GM18909 (cell line): ENCODE results near the gene B3GALT6.
"Not testable (repeated sequence)": the region's sequence is repeated elsewhere in the genome, so short reads cannot be mapped to it uniquely, and the experiment has no call there.

Experiments used
- ATAC-seq: cut with Tn5 transposase; IDR thresholded peaks from one replicate; pipeline ENCODE4 v1.9.1; 2021; ENCODE audit warnings: mild to moderate bottlenecking; ENCODE audit not compliant: unreplicated experiment, poor library complexity

The B3GALT6 gene

GRCh38 chr1:1242461-1243265 lies 10.6 kb downstream of the B3GALT6 start:
- ATAC-seq = no peak

- no peak for ATAC-seq
Measured at GRCh38 chr1:1243266-1243660, 11.2 kb downstream of the B3GALT6 start.

- no peak for ATAC-seq
Measured at GRCh38 chr1:1243807-1244191, 11.8 kb downstream of the B3GALT6 start.

- ATAC-seq = no peak
Measured at GRCh38 chr1:1244192-1244811, 12.3 kb downstream of the B3GALT6 start.

GRCh38 chr1:1245178-1245816 lies 13.3 kb downstream of the B3GALT6 start:
- no peak for ATAC-seq

GRCh38 chr1:1245817-1246576 lies 14.0 kb downstream of the B3GALT6 start:
- no peak for ATAC-seq

- ATAC-seq = no peak
Measured at GRCh38 chr1:1246577-1247340, 14.7 kb downstream of the B3GALT6 start, which contains the start of gene C1QTNF12. C1QTNF12 (minus strand) TSS chr1:1246722; CDS start chr1:1246690, 32 bp downstream.

GRCh38 chr1:1247341-1247913 lies 15.4 kb downstream of the B3GALT6 start:
- no peak for ATAC-seq

GRCh38 chr1:1248009-1248913 lies 16.2 kb downstream of the B3GALT6 start:
- not testable (repeated sequence) for ATAC-seq

GRCh38 chr1:1250786-1251284 lies 18.8 kb downstream of the B3GALT6 start:
- ATAC-seq = no peak

GRCh38 chr1:1253314-1253713 lies 21.3 kb downstream of the B3GALT6 start:
- ATAC-seq = no peak

- ATAC-seq = no peak
Measured at GRCh38 chr1:1253972-1254666, 22.1 kb downstream of the B3GALT6 start.

- ATAC-seq = no peak
Measured at GRCh38 chr1:1254667-1254998, 22.6 kb downstream of the B3GALT6 start.

- ATAC-seq = no peak
Measured at GRCh38 chr1:1255078-1255477, 23.0 kb downstream of the B3GALT6 start.

- no peak for ATAC-seq
Measured at GRCh38 chr1:1255611-1256010, 23.6 kb downstream of the B3GALT6 start.

GRCh38 chr1:1256956-1257871 lies 25.2 kb downstream of the B3GALT6 start:
- no peak for ATAC-seq

GRCh38 chr1:1259119-1259488 lies 27.1 kb downstream of the B3GALT6 start:
- ATAC-seq = no peak
